ENCODE results near the gene MTAP.

Gene MTAP

DNA sequence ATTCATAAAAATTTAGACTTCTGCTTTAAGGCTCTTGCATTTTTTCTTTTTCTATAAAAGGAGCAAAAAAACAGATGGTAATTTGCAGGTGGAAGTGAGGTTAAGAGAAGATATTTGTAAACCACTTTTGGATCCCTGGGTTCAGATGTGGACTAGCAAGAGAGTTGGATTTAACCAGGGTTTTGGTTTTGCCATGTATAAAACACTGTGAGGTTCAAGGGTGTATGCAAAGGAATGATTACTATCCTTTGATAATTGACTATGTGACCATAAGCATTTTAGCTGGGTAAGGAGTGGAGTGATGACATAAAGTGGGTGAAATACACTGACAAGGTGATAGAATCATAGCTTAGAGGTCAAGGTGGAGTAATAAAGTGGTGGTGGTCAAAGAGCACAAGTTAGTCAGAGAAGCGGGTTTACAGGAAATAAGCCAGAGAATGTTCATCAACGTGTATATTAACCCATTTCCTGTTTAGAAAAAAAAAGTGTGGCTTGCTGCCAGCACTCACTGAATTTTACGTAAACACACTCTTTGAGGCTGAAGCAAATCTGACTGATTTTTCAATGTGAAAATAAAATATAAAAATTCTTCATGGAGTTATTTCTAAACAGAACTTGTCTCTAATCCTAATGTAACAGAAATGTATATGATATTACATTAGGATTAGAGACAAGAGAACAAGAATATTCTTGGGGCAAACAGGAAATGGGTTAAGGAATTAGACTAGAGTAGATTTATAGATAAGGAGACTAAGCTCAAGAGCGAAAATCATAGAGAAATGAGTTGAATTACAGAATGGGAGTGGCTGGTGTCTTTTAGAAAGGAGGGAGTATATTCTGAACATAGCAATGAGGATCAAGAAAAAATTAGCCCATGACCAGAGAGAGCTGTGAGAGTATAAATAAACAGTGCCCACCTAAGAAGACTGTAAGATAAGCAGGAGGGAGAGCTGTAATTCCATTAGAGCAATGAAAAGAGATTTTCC is 117.2 kb downstream of the MTAP start:
- TF ChIP-seq, protein P1, sequence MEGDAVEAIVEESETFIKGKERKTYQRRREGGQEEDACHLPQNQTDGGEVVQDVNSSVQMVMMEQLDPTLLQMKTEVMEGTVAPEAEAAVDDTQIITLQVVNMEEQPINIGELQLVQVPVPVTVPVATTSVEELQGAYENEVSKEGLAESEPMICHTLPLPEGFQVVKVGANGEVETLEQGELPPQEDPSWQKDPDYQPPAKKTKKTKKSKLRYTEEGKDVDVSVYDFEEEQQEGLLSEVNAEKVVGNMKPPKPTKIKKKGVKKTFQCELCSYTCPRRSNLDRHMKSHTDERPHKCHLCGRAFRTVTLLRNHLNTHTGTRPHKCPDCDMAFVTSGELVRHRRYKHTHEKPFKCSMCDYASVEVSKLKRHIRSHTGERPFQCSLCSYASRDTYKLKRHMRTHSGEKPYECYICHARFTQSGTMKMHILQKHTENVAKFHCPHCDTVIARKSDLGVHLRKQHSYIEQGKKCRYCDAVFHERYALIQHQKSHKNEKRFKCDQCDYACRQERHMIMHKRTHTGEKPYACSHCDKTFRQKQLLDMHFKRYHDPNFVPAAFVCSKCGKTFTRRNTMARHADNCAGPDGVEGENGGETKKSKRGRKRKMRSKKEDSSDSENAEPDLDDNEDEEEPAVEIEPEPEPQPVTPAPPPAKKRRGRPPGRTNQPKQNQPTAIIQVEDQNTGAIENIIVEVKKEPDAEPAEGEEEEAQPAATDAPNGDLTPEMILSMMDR (IDR thresholded peaks at IDR 0.05): no peak

DNA sequence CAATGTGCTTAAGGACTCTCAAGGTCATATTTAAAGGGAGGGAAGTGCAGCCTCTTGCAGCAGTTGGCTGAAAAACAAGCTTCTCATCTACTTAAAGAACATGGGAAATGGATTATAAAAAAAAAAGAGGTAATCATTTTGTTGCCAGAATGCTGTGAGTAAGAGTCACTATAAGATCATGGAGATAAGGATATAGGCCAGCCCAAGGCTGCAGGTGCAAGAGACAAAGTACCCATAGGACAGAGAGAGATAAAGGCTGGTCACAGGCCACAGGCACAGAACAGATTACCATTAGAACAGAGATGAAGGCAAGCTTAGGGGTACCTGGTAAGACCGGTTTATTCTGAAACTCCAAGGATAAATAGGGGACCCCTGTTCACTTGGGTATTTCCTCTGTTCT is 121.3 kb downstream of the MTAP start:
- TF ChIP-seq, protein P1 (IDR thresholded peaks at IDR 0.05): no peak

DNA sequence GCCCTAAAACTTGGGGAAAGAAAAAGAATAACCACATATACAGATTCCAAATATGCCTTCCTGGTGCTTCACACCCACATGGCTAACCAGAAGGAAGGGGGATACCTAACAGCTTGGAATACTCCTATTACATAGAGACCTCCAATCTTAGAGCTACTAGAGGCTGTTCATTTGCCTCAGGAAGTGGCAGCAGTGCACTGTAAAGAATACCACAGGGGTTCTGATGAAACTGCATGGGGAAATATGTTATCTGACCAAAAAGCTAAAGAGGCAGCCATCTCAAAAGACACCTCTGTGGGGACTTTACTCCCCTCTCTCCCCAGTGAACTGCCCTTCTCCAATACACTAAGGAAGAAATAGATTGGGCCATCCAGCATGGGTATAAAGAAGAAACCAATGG is 125.3 kb downstream of the MTAP start:
- TF ChIP-seq, protein P1 (IDR thresholded peaks at IDR 0.05): no peak

DNA sequence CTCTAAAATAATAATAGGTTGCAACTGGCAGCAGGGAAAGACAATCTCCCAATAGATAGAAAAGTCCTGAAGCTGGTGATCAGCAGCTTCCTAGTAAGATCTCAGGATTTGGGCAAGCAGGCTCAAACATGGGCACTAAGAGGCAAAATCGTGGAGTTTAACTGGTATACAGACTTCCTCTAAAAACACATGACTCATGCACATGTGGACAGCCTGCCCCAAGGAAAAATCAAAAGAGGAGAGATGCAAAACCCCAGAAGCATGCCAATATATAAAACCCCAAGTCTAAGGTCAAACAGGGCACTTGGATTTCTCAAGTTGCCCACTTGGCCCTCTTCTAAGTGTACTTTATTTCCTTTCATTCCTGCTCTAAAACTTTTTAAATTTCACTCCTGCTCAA is 129.0 kb downstream of the MTAP start:
- TF ChIP-seq, protein P1 (IDR thresholded peaks at IDR 0.05): no peak

DNA sequence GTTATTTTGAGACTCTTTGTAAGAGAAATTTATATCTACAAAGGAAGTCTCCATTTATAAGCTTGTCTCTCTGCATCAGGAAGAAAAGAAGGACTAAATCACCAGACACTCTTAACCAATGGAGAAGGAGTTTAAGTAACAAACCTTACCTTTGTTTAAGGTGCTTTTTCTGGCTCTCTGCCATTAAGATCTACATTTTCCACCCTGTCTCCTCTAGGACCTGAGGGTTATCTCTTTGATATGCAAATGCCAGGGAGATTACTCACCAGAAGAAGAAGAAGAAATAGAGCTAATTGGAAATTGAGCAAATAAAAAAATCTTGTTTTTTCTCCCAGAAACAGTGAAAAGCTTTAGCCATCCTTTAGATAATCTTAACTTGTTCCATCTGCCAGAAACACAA is 130.8 kb downstream of the MTAP start:
- TF ChIP-seq, protein P1 (IDR thresholded peaks at IDR 0.05): no peak

DNA sequence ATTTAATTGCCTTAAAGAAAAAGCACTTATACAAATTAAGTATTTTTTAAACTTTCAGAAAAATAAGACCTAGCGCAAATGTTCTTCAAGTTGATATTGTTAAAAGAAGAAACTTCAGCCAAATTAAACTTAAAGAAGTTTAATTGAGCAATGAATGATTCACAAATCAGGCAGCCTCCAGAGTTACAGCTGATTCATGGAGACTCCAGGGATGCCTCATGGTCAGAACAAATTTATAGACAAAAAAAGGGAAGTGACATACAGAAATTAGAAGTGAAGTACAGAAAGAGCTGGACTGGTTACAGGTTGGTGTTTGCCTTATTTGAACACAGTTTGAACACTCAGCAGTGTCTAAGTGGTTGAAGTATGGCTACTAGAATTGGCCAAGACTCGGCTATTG is 131.4 kb downstream of the MTAP start:
- TF ChIP-seq, protein P1 (IDR thresholded peaks at IDR 0.05): no peak

DNA sequence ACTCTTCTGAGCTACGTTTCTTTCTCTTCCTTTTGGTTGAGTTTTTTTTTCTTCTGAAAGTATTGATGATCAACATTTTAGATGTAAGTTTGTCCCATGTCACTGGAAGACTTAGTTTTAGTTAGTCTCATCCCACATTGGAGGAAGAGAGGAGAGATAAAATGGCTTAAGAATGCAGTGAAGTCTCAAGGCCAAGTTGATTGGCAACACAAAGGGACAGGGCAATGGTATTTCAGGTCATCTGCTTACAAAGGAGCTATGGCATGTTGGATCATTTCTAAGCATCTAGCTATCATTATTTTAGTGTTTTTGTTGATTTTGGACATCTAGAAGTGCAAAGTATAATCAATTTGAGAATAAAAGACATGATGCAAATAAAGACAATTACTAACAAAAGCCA is 133.2 kb downstream of the MTAP start:
- TF ChIP-seq, protein P1 (IDR thresholded peaks at IDR 0.05): no peak

Measured in LNCAP (cell line).